Measurements from ENCODE around the gene HOXA11. TPM values are rescaled to one million over a fixed set of nuclear protein-coding genes. Genes with fewer than 3 reads are reported as not detected.

HOXA11 gene
- total RNA-seq, 2 experiments from 2014 or later: not detected

DNA sequence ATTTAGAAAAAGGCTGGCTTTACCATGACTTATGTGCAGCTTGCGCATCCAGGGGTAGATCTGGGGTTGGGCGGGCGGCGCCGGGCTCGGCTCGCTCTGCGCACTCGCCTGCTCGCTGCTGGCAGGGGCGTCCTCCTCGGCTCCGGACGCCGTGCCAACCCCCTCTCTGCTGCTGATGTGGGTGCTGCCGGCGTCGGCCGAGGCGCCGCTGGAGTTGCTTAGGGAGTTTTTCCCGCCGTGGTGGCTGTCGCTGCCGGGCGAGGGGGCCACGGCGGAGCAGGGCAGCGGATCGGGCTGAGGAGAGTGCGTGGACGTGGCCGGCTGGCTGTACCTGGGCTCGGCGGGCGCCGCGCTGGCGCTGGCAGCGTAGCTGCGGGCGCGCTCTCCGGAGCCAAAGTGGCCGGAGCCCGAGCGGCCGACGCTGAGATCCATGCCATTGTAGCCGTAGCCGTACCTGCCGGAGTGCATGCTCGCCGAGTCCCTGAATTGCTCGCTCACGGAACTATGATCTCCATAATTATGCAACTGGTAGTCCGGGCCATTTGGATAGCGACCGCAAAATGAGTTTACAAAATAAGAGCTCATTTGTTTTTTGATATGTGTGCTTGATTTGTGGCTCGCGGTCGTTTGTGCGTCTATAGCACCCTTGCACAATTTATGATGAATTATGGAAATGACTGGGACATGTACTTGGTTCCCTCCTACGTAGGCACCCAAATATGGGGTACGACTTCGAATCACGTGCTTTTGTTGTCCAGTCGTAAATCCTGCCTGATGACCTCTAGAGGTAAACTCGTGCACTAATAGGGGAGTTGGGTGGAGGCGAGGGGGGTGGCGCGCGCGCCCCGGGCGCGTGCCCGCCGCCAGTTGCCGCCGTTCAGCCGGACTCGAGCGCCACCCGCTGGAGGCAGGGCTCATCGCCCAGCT, 41.7 kb downstream of the HOXA11 start, which contains the start of gene HOXA5:
HOXA5 (minus strand) TSS at position 659 of the 927 bp plus-strand sequence; CDS start at position 585, 74 bp downstream.
- CTCF ChIA-PET: interaction anchor here (0.6 to 0.9 kb wide), 2 partner anchors 36 to 53 kb away, joined by 3 read pairs; no protein-coding TSS in a partner anchor
- Mint-ChIP-seq H3K27ac (no peak within 1 kb of the TSS), H3K4me3 (no peak within 1 kb of the TSS), H3K36me3 (no peaks in the 10 kb centered on the region), H3K27me3 (peaks cover 40% of the 10 kb centered on the region), H3K9me3 (no peaks in the 10 kb centered on the region), H3K4me1 (ENCODE audit: low read depth) (peaks cover 4% of the 10 kb centered on the region)
- intact Hi-C loops (cut with micrococcal nuclease): no loop called here
- DNase-seq: no peak
- POLR2A ChIA-PET: no interaction called here

DNA sequence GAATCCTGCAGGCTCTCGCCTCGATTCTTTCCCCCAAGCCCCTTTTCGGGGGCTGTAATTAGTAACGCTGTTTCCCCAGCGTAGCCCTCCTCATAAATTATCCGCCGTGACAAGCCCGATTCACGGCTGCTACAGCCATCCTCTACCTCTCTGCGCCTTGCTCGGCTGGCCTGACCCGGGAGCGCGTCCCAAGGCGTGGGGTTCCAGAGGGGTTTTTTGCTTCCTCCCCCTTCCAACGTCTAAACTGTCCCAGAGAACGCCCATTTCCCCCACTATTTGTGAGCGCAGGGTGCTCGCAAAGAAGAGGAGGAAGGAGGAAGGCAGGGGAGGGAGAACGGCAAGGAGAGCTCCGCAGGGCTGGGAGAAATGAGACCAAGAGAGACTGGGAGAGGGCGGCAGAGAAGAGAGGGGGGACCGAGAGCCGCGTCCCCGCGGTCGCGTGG, 42.4 kb downstream of the HOXA11 start:
- Mint-ChIP-seq H3K36me3 (no peaks in the 10 kb centered on the region), H3K27me3 (peaks cover 39% of the 10 kb centered on the region), H3K4me3 (no peak overlapping the region), H3K27ac (no peak overlapping the region), H3K4me1 (ENCODE audit: low read depth) (no peaks in the 10 kb centered on the region), H3K9me3 (no peaks in the 10 kb centered on the region)
- ChIA-PET POLR2A (no interaction called here), CTCF (interaction anchor here (0.9 kb wide), 1 partner anchor 53 kb away, joined by 3 read pairs; no protein-coding TSS in a partner anchor)
- DNase-seq: no peak
- intact Hi-C loops (cut with micrococcal nuclease): no loop called here

DNA sequence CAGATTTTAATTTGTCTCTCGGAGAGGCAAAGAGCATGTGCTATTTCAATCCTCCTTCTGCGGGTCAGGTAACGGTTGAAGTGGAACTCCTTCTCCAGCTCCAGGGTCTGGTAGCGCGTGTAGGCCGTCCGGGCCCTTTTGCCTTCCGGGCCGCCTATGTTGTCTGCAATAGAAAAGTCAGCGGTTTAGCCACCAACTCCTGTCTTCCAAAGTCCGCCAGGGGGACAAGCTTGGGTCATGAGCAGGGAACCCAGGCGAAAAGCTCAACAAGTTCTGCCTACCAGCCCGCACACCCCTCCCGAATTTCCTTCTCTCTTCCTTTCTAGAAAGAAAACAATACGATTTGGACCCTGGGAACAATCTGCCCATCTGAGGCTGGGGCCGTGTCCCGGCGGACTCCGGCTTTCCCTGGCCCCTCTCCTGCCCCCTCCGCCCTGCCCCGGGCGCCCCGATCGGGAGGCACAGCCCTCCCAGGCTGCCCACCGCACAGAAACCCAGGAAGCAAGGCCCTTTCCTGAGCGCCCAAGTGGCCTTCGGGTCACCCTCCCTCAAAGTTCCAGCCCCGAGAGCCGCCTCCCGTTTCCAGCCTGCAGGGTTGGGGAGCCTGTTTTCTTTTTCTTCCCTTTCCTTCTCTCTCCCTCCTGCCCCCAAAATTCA, 43.0 kb downstream of the HOXA11 start:
- ChIA-PET CTCF (no interaction called here), POLR2A (no interaction called here)
- Mint-ChIP-seq H3K9me3 (no peaks in the 10 kb centered on the region), H3K27me3 (peaks cover 38% of the 10 kb centered on the region), H3K4me3 (no peak overlapping the region), H3K27ac (no peak overlapping the region), H3K36me3 (no peaks in the 10 kb centered on the region), H3K4me1 (ENCODE audit: low read depth) (no peaks in the 10 kb centered on the region)
- no peak for DNase-seq
- intact Hi-C loops (cut with micrococcal nuclease): no loop called here

GRCh38 chr7:27141137-27141922, 43.7 kb downstream of the HOXA11 start:
- Mint-ChIP-seq H3K27me3 (peaks cover 33% of the 10 kb centered on the region), H3K27ac (no peak overlapping the region), H3K4me3 (no peak overlapping the region), H3K36me3 (no peaks in the 10 kb centered on the region), H3K4me1 (ENCODE audit: low read depth) (no peaks in the 10 kb centered on the region), H3K9me3 (no peaks in the 10 kb centered on the region)
- POLR2A ChIA-PET: no interaction called here
- no peak for DNase-seq
- intact Hi-C loops (cut with micrococcal nuclease): no loop called here
- CTCF ChIA-PET: no interaction called here

GRCh38 chr7:27140126-27140857, 44.7 kb downstream of the HOXA11 start:
- no peak for DNase-seq
- peaks cover 36% of the 10 kb centered on the region for H3K27me3 Mint-ChIP-seq
- intact Hi-C loops (cut with micrococcal nuclease): no loop called here
- H3K36me3 Mint-ChIP-seq: no peaks in the 10 kb centered on the region
- no peak overlapping the region for H3K4me3 Mint-ChIP-seq
- peaks cover 2% of the 10 kb centered on the region for H3K4me1 Mint-ChIP-seq (ENCODE audit: low read depth)
- no peaks in the 10 kb centered on the region for H3K9me3 Mint-ChIP-seq
- CTCF ChIA-PET: no interaction called here
- H3K27ac Mint-ChIP-seq: no peak overlapping the region
- POLR2A ChIA-PET: no interaction called here

DNA sequence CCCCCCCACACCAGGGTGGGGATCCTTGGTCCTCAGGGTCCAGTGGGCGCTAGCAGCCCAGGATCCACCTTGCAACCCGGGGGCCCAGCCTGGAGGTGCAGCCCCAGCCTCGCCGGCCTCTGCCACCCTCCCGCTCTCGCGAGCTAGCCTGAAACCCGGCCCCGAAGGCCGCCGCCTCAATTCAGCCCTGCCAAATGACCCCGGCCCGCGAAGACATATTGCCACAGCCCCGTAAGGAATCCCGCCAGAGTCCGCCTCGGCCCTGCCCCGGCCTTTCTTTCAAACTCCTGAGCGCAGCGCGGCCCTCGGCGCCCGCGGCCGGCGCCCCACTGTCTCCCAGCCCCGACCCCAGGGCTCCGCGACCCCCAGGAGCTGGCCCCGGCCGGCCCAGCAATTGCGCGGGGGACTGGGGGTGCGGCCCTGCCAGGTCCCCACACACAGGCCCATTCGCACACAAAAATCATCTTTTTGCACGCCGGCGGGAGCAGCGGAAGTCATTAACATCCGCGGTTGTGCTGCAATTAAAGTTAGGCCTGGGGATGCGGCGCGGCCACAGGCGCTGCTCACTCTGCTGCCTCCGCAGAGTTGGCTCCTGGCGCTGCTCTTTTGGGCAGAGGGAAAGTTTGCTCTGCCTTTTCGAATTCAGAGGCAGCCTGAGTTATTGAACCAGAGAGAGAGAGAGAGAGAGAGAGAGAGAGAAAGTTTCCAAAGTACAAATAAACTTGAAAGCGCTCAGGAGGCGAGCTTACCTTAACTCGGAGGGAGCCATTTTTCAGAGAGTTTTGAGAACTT, 45.5 kb downstream of the HOXA11 start:
- intact Hi-C loops (cut with micrococcal nuclease): no loop called here
- H3K4me3 Mint-ChIP-seq: no peak overlapping the region
- H3K4me1 Mint-ChIP-seq (ENCODE audit: low read depth): peaks cover 8% of the 10 kb centered on the region
- no peaks in the 10 kb centered on the region for H3K36me3 Mint-ChIP-seq
- peaks cover 37% of the 10 kb centered on the region for H3K27me3 Mint-ChIP-seq
- ChIA-PET CTCF (no interaction called here), POLR2A (no interaction called here)
- no peaks in the 10 kb centered on the region for H3K9me3 Mint-ChIP-seq
- DNase-seq: no peak
- H3K27ac Mint-ChIP-seq: no peak overlapping the region

- no peak for DNase-seq
- Mint-ChIP-seq H3K9me3 (no peaks in the 10 kb centered on the region), H3K4me3 (no peak overlapping the region), H3K27me3 (peaks cover 41% of the 10 kb centered on the region), H3K4me1 (ENCODE audit: low read depth) (peaks cover 14% of the 10 kb centered on the region), H3K36me3 (no peaks in the 10 kb centered on the region), H3K27ac (peak overlapping the region; percentile 23)
- ChIA-PET CTCF (no interaction called here), POLR2A (no interaction called here)
- intact Hi-C loops (cut with micrococcal nuclease): no loop called here
Observed at GRCh38 chr7:27138985-27139333, 46.1 kb downstream of the HOXA11 start.

GRCh38 chr7:27138472-27138871, 46.6 kb downstream of the HOXA11 start:
- Mint-ChIP-seq H3K36me3 (no peaks in the 10 kb centered on the region), H3K27me3 (peaks cover 46% of the 10 kb centered on the region), H3K9me3 (no peaks in the 10 kb centered on the region), H3K4me1 (ENCODE audit: low read depth) (peaks cover 17% of the 10 kb centered on the region), H3K4me3 (no peak overlapping the region), H3K27ac (peak overlapping the region; percentile 23)
- ChIA-PET CTCF (no interaction called here), POLR2A (no interaction called here)
- no peak for DNase-seq
- intact Hi-C loops (cut with micrococcal nuclease): no loop called here

- ChIA-PET POLR2A (no interaction called here), CTCF (no interaction called here)
- peaks cover 52% of the 10 kb centered on the region for H3K27me3 Mint-ChIP-seq
- no peaks in the 10 kb centered on the region for H3K9me3 Mint-ChIP-seq
- H3K4me1 Mint-ChIP-seq (ENCODE audit: low read depth): peaks cover 17% of the 10 kb centered on the region
- DNase-seq: no peak
- H3K27ac Mint-ChIP-seq: no peak overlapping the region
- intact Hi-C loops (cut with micrococcal nuclease): no loop called here
- no peak overlapping the region for H3K4me3 Mint-ChIP-seq
- H3K36me3 Mint-ChIP-seq: no peaks in the 10 kb centered on the region
Observed at GRCh38 chr7:27137640-27138315, 47.3 kb downstream of the HOXA11 start.

DNA sequence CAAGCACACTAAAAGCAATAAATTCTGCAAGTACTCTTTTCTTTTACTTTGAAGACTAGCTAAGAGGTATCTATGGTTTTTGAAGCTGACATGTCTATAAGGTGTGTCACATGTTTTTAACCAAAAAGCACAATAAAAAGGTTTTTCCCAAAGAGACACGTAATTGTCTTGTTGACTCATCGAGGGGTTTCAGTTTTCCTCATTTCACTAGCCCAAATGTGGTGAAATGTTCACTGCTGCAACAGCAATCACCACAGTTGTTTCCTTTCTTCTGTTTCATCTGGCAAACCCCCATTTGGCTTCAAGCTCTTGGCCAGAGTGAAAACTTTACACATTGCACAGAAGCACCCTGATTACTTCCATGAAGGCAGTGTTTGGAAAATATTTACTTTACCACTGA, 50.6 kb downstream of the HOXA11 start:
- Mint-ChIP-seq H3K27ac (peak overlapping the region; percentile 38), H3K4me1 (ENCODE audit: low read depth) (peaks cover 17% of the 10 kb centered on the region), H3K27me3 (peaks cover 60% of the 10 kb centered on the region), H3K9me3 (no peaks in the 10 kb centered on the region), H3K36me3 (no peaks in the 10 kb centered on the region), H3K4me3 (peak overlapping the region; percentile 12)
- intact Hi-C loops (cut with micrococcal nuclease): loop anchor here (1.0 kb wide), 1 partner anchor 38 kb away; no protein-coding TSS in a partner anchor
- no peak for DNase-seq
- ChIA-PET POLR2A (no interaction called here), CTCF (interaction anchor here (0.7 to 1.5 kb wide), 3 partner anchors 10 to 452 kb away, joined by 3 to 4 read pairs (median 4); no protein-coding TSS in a partner anchor)

Measured in activated CD4-positive, alpha-beta memory T cell treated with anti-CD3 and anti-CD28 coated beads for 36 hours (primary cell).